ENCODE measurements around the gene DNAJC15. TPM values are rescaled to one million over a fixed set of nuclear protein-coding genes. Genes with fewer than 3 reads are reported as not detected.

The DNAJC15 gene
- total RNA-seq, 1 experiment from 2014 or later, result 10.8 TPM

DNA sequence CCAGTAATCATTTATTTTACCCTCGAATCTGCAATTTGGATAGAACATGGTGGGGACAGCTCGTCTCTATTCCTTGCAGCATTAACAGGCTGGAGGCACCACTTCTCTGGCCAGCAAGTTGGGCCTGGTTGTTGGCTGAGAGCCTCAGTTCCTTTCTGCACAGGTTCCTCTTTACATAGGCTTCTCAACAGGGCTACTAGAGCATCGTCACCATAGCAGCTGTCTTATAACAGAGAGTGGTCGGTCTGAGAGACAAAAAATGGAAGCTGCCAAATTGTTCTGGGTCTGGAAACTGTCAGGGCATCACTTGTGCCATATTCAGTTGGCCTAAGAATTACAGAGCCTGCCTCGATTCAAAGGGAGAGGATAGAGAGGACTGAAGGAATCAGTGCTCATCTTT lies 86.7 kb downstream of the DNAJC15 start:
- no peaks in the 10 kb centered on the region for H4K20me1 ChIP-seq (ENCODE audit: insufficient read depth)
- H3K9me3 ChIP-seq (ENCODE audit: control insufficient read depth in 1 of 2, insufficient read depth in 1 of 2, low read depth in 1 of 2, low read length in 2 of 2), result no peaks in the 10 kb centered on the region
- H2AFZ ChIP-seq (ENCODE audit: low read depth, low read length, poor library complexity, severe bottlenecking), result no peak overlapping the region
- TF ChIP-seq EZH2phosphoT487 (IDR thresholded peaks at IDR 0.05; ENCODE audit: borderline replicate concordance) (no peak), ELF1 (IDR thresholded peaks at IDR 0.05; ENCODE audit: borderline replicate concordance, low read depth) (no peak), FOSL1 (IDR thresholded peaks at IDR 0.05; ENCODE audit: low read depth) (no peak), EZH2 (IDR thresholded peaks at IDR 0.05) (no peak), YY1 (IDR thresholded peaks at IDR 0.05; ENCODE audit: extremely low read depth, insufficient replicate concordance, low read depth, low read length) (no peak), CBX3 (IDR thresholded peaks at IDR 0.05; ENCODE audit: low read depth) (no peak), ZNF274 (IDR thresholded peaks at IDR 0.05; ENCODE audit: low read depth, low read length) (no peak), JUND (IDR thresholded peaks at IDR 0.05) (no peak), EGR1 (IDR thresholded peaks at IDR 0.05; ENCODE audit: low read depth) (no peak), RAD21 (IDR thresholded peaks at IDR 0.05; ENCODE audit: low read depth) (no peak), TCF7L2 (IDR thresholded peaks at IDR 0.05; ENCODE audit: borderline replicate concordance, extremely low read depth, insufficient read depth, insufficient read length) (no peak), POLR2AphosphoS5 (IDR thresholded peaks at IDR 0.05; ENCODE audit: low read depth, low read length) (no peak), SRF (IDR thresholded peaks at IDR 0.05; ENCODE audit: low read depth) (no peak), POLR2A (IDR thresholded peaks at IDR 0.05; ENCODE audit: borderline replicate concordance, extremely low read depth, insufficient read depth, insufficient read length) (no peak), SP1 (IDR thresholded peaks at IDR 0.05; ENCODE audit: low read depth) (no peak), CEBPB (IDR thresholded peaks at IDR 0.05; ENCODE audit: low read depth) (no peak)
- TF ChIP-seq, protein P1, sequence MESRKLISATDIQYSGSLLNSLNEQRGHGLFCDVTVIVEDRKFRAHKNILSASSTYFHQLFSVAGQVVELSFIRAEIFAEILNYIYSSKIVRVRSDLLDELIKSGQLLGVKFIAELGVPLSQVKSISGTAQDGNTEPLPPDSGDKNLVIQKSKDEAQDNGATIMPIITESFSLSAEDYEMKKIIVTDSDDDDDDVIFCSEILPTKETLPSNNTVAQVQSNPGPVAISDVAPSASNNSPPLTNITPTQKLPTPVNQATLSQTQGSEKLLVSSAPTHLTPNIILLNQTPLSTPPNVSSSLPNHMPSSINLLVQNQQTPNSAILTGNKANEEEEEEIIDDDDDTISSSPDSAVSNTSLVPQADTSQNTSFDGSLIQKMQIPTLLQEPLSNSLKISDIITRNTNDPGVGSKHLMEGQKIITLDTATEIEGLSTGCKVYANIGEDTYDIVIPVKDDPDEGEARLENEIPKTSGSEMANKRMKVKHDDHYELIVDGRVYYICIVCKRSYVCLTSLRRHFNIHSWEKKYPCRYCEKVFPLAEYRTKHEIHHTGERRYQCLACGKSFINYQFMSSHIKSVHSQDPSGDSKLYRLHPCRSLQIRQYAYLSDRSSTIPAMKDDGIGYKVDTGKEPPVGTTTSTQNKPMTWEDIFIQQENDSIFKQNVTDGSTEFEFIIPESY (IDR thresholded peaks at IDR 0.05; ENCODE audit: extremely low read depth, insufficient replicate concordance, low read length), result no peak
- TF ChIP-seq, protein P2, sequence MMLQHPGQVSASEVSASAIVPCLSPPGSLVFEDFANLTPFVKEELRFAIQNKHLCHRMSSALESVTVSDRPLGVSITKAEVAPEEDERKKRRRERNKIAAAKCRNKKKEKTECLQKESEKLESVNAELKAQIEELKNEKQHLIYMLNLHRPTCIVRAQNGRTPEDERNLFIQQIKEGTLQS (IDR thresholded peaks at IDR 0.05), result no peak
- TF ChIP-seq, protein P3, sequence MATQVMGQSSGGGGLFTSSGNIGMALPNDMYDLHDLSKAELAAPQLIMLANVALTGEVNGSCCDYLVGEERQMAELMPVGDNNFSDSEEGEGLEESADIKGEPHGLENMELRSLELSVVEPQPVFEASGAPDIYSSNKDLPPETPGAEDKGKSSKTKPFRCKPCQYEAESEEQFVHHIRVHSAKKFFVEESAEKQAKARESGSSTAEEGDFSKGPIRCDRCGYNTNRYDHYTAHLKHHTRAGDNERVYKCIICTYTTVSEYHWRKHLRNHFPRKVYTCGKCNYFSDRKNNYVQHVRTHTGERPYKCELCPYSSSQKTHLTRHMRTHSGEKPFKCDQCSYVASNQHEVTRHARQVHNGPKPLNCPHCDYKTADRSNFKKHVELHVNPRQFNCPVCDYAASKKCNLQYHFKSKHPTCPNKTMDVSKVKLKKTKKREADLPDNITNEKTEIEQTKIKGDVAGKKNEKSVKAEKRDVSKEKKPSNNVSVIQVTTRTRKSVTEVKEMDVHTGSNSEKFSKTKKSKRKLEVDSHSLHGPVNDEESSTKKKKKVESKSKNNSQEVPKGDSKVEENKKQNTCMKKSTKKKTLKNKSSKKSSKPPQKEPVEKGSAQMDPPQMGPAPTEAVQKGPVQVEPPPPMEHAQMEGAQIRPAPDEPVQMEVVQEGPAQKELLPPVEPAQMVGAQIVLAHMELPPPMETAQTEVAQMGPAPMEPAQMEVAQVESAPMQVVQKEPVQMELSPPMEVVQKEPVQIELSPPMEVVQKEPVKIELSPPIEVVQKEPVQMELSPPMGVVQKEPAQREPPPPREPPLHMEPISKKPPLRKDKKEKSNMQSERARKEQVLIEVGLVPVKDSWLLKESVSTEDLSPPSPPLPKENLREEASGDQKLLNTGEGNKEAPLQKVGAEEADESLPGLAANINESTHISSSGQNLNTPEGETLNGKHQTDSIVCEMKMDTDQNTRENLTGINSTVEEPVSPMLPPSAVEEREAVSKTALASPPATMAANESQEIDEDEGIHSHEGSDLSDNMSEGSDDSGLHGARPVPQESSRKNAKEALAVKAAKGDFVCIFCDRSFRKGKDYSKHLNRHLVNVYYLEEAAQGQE (IDR thresholded peaks at IDR 0.05; ENCODE audit: low read depth), result no peak
- TF ChIP-seq, protein P4, sequence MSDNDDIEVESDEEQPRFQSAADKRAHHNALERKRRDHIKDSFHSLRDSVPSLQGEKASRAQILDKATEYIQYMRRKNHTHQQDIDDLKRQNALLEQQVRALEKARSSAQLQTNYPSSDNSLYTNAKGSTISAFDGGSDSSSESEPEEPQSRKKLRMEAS (IDR thresholded peaks at IDR 0.05), result no peak
- peaks cover 4 to 13% of the 10 kb centered on the region in 2 experiments; a peak in 3 of 4 replicates for H3K4me1 ChIP-seq (ENCODE audit: control insufficient read depth in 1 of 2, insufficient read depth in 2 of 2, low read length in 2 of 2)
- no peaks in the 10 kb centered on the region for H3K36me3 ChIP-seq (ENCODE audit: control insufficient read depth in 1 of 2, insufficient read depth in 2 of 2, low read length in 2 of 2)
- H3K79me2 ChIP-seq (ENCODE audit: insufficient read depth, low read length), result no peaks in the 10 kb centered on the region
- BruUV-seq (replicated peaks), result no TSS peak
- H3K9ac ChIP-seq (ENCODE audit: low read length), result no peak overlapping the region
- no peaks in the 10 kb centered on the region for H3K9me2 ChIP-seq (ENCODE audit: insufficient read depth)
- RAD21 ChIA-PET (ENCODE audit: low non-redundant PET in 1 of 2, low total read pairs in 2 of 2, uncharacterized antibody in 2 of 2, unreplicated experiment in 2 of 2), result no interaction called here
- H3K4me2 ChIP-seq (ENCODE audit: low read length), result no peak overlapping the region
- intact Hi-C loops (cut with micrococcal nuclease), result no loop called here
- POLR2A ChIA-PET, result interaction anchor here (1.3 kb wide), 1 partner anchor 22 kb away, joined by 3 read pairs; no protein-coding TSS in a partner anchor
- DNase-seq (ENCODE audit: low read depth, low spot score) (no peak), ATAC-seq (no peak)
- no peak overlapping the region for H3K4me3 ChIP-seq (replicated peaks in 1 of 2; ENCODE audit: low read depth in 1 of 2, low read length in 2 of 2)
- CTCF ChIA-PET, result no interaction called here
- no peak overlapping the region for H3K27ac ChIP-seq (ENCODE audit: low read depth, low read length)
- no peaks in the 10 kb centered on the region for H3K27me3 ChIP-seq (ENCODE audit: insufficient read depth, low read length)

Data from HCT116 (cell line).